HCT116 (cell line): ENCODE results near the gene NFE2. TPM values are rescaled to one million over a fixed set of nuclear protein-coding genes. Genes with fewer than 3 reads are reported as not detected.

Source experiments
- ATAC-seq: fragments of 200-7000 bp; cut with Tn5 transposase; 2 replicates; pipeline ENCODE4 v1.9.1; 2020; ENCODE audit warnings: mild to moderate bottlenecking, moderate library complexity
- BruUV-seq: library from RNA; stranded (reverse); fragments of 400-500 nt; replicated peaks from 2 replicates; lab custom pipeline; 2021; lab: Mats Ljungman, UMichigan
- CTCF ChIA-PET: fragments of 300-600 bp; sonication (Branson Sonifier 250); formaldehyde crosslinking; loops from one replicate; lab custom pipeline; 2021; ENCODE audit warnings: antibody characterized with exemption; lab: Charles Lee
- POLR2A ChIA-PET: fragments of 300-600, 350-600 bp; sonication (Branson Sonifier 250); formaldehyde crosslinking; loops from one replicate; lab custom pipeline; 2021; ENCODE audit warnings: antibody characterized with exemption; lab: Charles Lee
- RAD21 ChIA-PET, 2 experiments: fragments of 300-600 bp; sonication (Branson Sonifier 250); formaldehyde crosslinking; loops; one replicate each; lab custom pipeline; 2023; ENCODE audit warnings: low total read pairs in 2 of 2; ENCODE audit not compliant: uncharacterized antibody in 2 of 2, unreplicated experiment in 2 of 2, low non-redundant PET in 1 of 2; lab: Charles Lee
- DNase-seq: peaks from one replicate; pipeline ENCODE4 v3.0.0-alpha.2; 2010; ENCODE audit warnings: low read depth, low spot score
- H2AFZ ChIP-seq: fragments of 200-600 bp; shearing (Covaris generic), sonication (generic); 2 replicates; pipeline ENCODE4 v1.6.1; 2017; ENCODE audit warnings: low read depth, mixed run types, mixed read lengths, antibody characterized with exemption, low read length; ENCODE audit not compliant: poor library complexity, severe bottlenecking
- H3K27ac ChIP-seq: 2 replicates; pipeline ENCODE4 v1.5.1; 2012; ENCODE audit warnings: low read depth, low read length
- H3K27me3 ChIP-seq: fragments of 200-600 bp; sonication (generic); 2 replicates; pipeline ENCODE4 v1.6.1; 2016; ENCODE audit warnings: mixed run types, low read length, mixed read lengths; ENCODE audit not compliant: insufficient read depth
- H3K36me3 ChIP-seq, 2 experiments: fragments of 200-500 bp in 1 of 2; fragments of 200-600 bp in 1 of 2; sonication (Bioruptor generic) in 1 of 2; sonication (generic) in 1 of 2; 2 replicates each; pipeline versions ENCODE4 v1.5.1 to v1.6.1; 2014 to 2016; ENCODE audit warnings: low read length in 2 of 2, inconsistent platforms in 1 of 2, mixed read lengths in 1 of 2, mixed run types in 1 of 2; ENCODE audit not compliant: insufficient read depth in 2 of 2, control insufficient read depth in 1 of 2
- H3K4me1 ChIP-seq, 2 experiments: fragments of 200-600 bp in 1 of 2; sonication (generic) in 1 of 2; 2 replicates each; pipeline versions ENCODE4 v1.5.1 to v1.6.1; 2012 to 2017; ENCODE audit warnings: low read length in 2 of 2, inconsistent platforms in 1 of 2, mild to moderate bottlenecking in 1 of 2, mixed read lengths in 1 of 2, mixed run types in 1 of 2, moderate library complexity in 1 of 2; ENCODE audit not compliant: insufficient read depth in 2 of 2, control insufficient read depth in 1 of 2
- H3K4me2 ChIP-seq: fragments of 200-600 bp; sonication (generic); 2 replicates; pipeline ENCODE4 v1.6.1; 2017; ENCODE audit warnings: mixed run types, low read length, mixed read lengths
- H3K4me3 ChIP-seq, 2 experiments: fragments of 200-600 bp in 1 of 2; sonication (generic) in 1 of 2; replicated peaks in 1 of 2; 2 replicates each; pipeline ENCODE4 v1.5.1; 2011 to 2016; ENCODE audit warnings: low read length in 2 of 2, control low read depth in 1 of 2, low read depth in 1 of 2, mild to moderate bottlenecking in 1 of 2, mixed read lengths in 1 of 2, mixed run types in 1 of 2
- H3K79me2 ChIP-seq: fragments of 200-600 bp; sonication (generic); 2 replicates; pipeline ENCODE4 v1.6.1; 2017; ENCODE audit warnings: mild to moderate bottlenecking, mixed run types, low read length, moderate library complexity, mixed read lengths; ENCODE audit not compliant: insufficient read depth
- H3K9ac ChIP-seq: fragments of 200-600 bp; sonication (generic); 2 replicates; pipeline ENCODE4 v1.6.1; 2016; ENCODE audit warnings: low read length, mixed read lengths
- H3K9me2 ChIP-seq: fragments of 200-600 bp; sonication (generic), shearing (Covaris generic); 2 replicates; pipeline ENCODE4 v1.6.1; 2017; ENCODE audit warnings: mixed run types, mild to moderate bottlenecking, moderate library complexity; ENCODE audit not compliant: insufficient read depth
- H3K9me3 ChIP-seq, 2 experiments: fragments of 200-500 bp in 1 of 2; fragments of 200-600 bp in 1 of 2; sonication (Bioruptor generic) in 1 of 2; sonication (generic) in 1 of 2; 2 replicates each; pipeline ENCODE4 v1.6.1; 2014 to 2017; ENCODE audit warnings: low read length in 2 of 2, mixed read lengths in 2 of 2, inconsistent platforms in 1 of 2, low read depth in 1 of 2, mild to moderate bottlenecking in 1 of 2, mixed run types in 1 of 2, moderate library complexity in 1 of 2; ENCODE audit not compliant: control insufficient read depth in 1 of 2, insufficient read depth in 1 of 2
- H4K20me1 ChIP-seq: fragments of 200-600 bp; sonication (generic), shearing (Covaris generic); 2 replicates; pipeline ENCODE4 v1.6.1; 2017; ENCODE audit warnings: mixed run types, mild to moderate bottlenecking, moderate library complexity; ENCODE audit not compliant: insufficient read depth
- FOSL1 ChIP-seq: IDR thresholded peaks from 2 replicates; pipeline ENCODE4 v1.6.1; 2012; ENCODE audit warnings: low read depth
- POLR2AphosphoS5 ChIP-seq: IDR thresholded peaks from 2 replicates; pipeline ENCODE4 v1.6.1; 2011; ENCODE audit warnings: mild to moderate bottlenecking, low read depth, low read length, moderate library complexity
- SIN3A ChIP-seq: IDR thresholded peaks from 2 replicates; pipeline ENCODE4 v1.6.1; 2012; ENCODE audit warnings: low read depth
- SRF ChIP-seq: IDR thresholded peaks from 2 replicates; pipeline ENCODE4 v1.6.1; 2012; ENCODE audit warnings: low read depth
- TCF7L2 ChIP-seq: IDR thresholded peaks from 2 replicates; pipeline ENCODE4 v1.7.0; 2011; ENCODE audit warnings: borderline replicate concordance, inconsistent platforms; ENCODE audit not compliant: insufficient read depth, insufficient read length; ENCODE audit errors: extremely low read depth
- YY1 ChIP-seq: IDR thresholded peaks from 2 replicates; pipeline ENCODE4 v1.6.1; 2011; ENCODE audit warnings: low read length, low read depth, moderate library complexity, mild to moderate bottlenecking; ENCODE audit not compliant: insufficient replicate concordance; ENCODE audit errors: extremely low read depth
- ZNF274 ChIP-seq: fragments of 200-500 bp; sonication (Bioruptor generic); IDR thresholded peaks from 2 replicates; pipeline ENCODE4 v1.6.1; 2014; ENCODE audit warnings: mild to moderate bottlenecking, low read depth, low read length, inconsistent platforms
- intact Hi-C: fragments of 100-400 bp; cut with micrococcal nuclease; formaldehyde crosslinking; loops from 2 replicates; pipeline ENCODE4 v1.10.0; 2022
- total RNA-seq: library from RNA; stranded (reverse); gene quantifications from one replicate; pipeline ENCODE4 v1.2.1, GENCODE V29; 2021; ENCODE audit not compliant: unreplicated experiment
- TF ChIP-seq, protein P1 (sequence below): IDR thresholded peaks from 2 replicates; pipeline ENCODE4 v1.6.1; 2012
- TF ChIP-seq, protein P2 (sequence below), 3 experiments: fragments of 200-600 bp in 1 of 3; sonication (generic) in 1 of 3; IDR thresholded peaks in 2 of 3; conservative IDR thresholded peaks in 1 of 3; 2 replicates each; pipeline ENCODE4 v1.5.1; 2012 to 2017; ENCODE audit warnings: low read depth in 2 of 3, low read length in 2 of 3, antibody characterized with exemption in 1 of 3, borderline replicate concordance in 1 of 3, control low read depth in 1 of 3, mild to moderate bottlenecking in 1 of 3, mixed read lengths in 1 of 3, mixed run types in 1 of 3, moderate library complexity in 1 of 3; ENCODE audit not compliant: insufficient read depth in 1 of 3
- TF ChIP-seq, protein P3 (sequence below): IDR thresholded peaks from 2 replicates; pipeline ENCODE4 v1.6.1; 2012; ENCODE audit warnings: low read depth

Gene NFE2
- total RNA-seq, 1 experiment from 2014 or later: 1.3 TPM

DNA sequence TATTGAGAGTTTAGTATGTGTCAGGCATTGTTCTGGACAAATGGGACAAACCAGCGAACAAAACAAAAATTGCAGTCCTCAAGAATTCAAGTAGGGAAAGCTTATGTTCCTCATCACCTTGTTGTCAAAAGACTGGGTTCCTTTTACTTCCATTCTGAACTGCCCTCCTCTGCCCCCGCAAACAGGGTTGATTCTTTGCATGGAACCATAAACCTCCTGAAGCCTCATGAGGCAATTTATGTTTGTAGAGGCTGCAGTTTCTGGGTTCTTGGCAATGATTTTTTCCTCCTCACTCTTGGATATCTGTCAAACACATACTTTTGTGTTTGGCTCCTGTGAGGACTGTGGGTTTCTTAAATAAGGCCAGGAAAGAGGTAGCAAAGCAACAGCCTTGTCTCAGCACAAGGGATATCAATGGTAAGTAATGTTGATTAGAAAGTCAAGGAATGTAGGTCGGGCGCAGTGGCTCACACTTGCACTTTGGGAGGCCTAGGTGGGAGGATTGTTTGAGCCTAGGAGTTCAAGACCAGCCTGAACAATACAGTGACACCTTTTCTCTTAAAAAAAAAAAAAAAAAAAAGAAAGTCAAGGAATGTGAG lies 38.0 kb upstream of the NFE2 start:
- no peak overlapping the region for H3K4me2 ChIP-seq
- H3K4me1 ChIP-seq: peaks cover 3 to 4% of the 10 kb centered on the region in 2 experiments; a peak in 2 of 4 replicates
- CTCF ChIA-PET: interaction anchor here (4.9 kb wide), 1 partner anchor 13 kb away, joined by 63 read pairs; the partner anchor contains the start of gene COPZ1
- no peak overlapping the region for H3K4me3 ChIP-seq
- no peak for DNase-seq
- ATAC-seq: no peak
- peaks cover 89% of the 10 kb centered on the region for H3K79me2 ChIP-seq
- no peaks in the 10 kb centered on the region for H3K27me3 ChIP-seq
- no peaks in the 10 kb centered on the region for H3K9me3 ChIP-seq
- H3K27ac ChIP-seq: no peak overlapping the region
- H3K36me3 ChIP-seq: peaks cover 28 to 35% of the 10 kb centered on the region in 2 experiments
- no peak overlapping the region for H3K9ac ChIP-seq
- RAD21 ChIA-PET: no interaction called here
- TF ChIP-seq YY1: no peak
- TF ChIP-seq, protein P1, sequence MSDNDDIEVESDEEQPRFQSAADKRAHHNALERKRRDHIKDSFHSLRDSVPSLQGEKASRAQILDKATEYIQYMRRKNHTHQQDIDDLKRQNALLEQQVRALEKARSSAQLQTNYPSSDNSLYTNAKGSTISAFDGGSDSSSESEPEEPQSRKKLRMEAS: no peak
- TF ChIP-seq SRF: no peak
- intact Hi-C loops: no loop called here
- no peaks in the 10 kb centered on the region for H3K9me2 ChIP-seq
- peaks cover 6% of the 10 kb centered on the region; the same call in 1 of the 2 replicates for H4K20me1 ChIP-seq
- H2AFZ ChIP-seq: no peak overlapping the region
- POLR2A ChIA-PET: interaction anchor here (0.6 kb wide), 1 partner anchor 12 kb away, joined by 3 read pairs; no protein-coding TSS in a partner anchor
- BruUV-seq: no TSS peak

DNA sequence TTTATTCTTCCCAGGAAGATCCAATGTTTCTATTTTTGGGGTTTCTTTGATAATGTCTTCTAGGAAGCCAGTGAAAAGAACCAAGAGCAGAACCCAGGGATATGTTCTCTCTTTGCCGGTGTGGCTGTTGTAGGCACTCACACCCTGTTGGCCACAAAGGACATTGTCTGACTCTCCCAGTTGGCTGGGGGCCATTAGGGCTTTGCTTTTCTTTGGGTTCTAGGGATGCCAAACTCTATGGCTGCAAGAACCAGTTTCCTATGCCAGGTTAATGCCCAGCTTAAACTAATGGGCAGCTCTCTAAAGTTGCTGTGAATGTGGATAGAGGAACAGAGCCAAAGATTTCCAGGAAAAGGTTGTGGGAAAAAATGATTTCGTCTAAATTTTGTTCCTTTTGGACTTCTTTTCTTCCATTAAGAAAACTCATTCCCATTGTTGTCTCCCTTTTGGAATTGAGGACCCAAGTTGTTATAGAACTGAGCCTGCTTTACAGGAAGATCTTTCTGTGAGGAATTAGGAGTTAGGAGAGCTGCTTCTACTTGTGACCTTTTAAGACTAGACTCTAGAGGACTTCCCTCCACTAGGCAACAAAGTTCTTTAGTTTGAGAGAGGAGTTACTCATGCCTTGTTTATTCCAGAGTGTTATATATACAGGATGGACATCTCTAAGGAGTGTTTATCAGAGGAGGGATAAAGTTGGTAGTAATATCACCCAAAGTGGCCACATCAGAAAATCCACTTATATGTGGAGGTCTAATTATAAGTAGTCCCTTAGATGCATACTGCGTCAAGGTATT lies 37.2 kb upstream of the NFE2 start:
- RAD21 ChIA-PET: no interaction called here
- Histone ChIP-seq H3K9me3 (no peaks in the 10 kb centered on the region), H3K9ac (no peak overlapping the region), H4K20me1 (peaks cover 9% of the 10 kb centered on the region; the same call in 1 of the 2 replicates), H3K79me2 (peaks cover 89% of the 10 kb centered on the region), H3K4me2 (no peak overlapping the region), H3K27me3 (no peaks in the 10 kb centered on the region), H2AFZ (no peak overlapping the region), H3K36me3 (peaks cover 20 to 28% of the 10 kb centered on the region in 2 experiments), H3K27ac (no peak overlapping the region), H3K9me2 (no peaks in the 10 kb centered on the region), H3K4me1 (peaks cover 4 to 9% of the 10 kb centered on the region in 2 experiments; a peak in 3 of 4 replicates), H3K4me3 (no peak overlapping the region)
- BruUV-seq: no TSS peak
- ATAC-seq (no peak), DNase-seq (no peak)
- intact Hi-C loops: no loop called here
- CTCF ChIA-PET: interaction anchor here (1.2 to 4.9 kb wide), 6 partner anchors 12 to 42 kb away, joined by 3 to 63 read pairs (median 10); partner anchors contain the start of genes COPZ1 and NFE2
- POLR2A ChIA-PET: interaction anchor here (2.2 to 2.6 kb wide), 2 partner anchors 10 to 13 kb away, joined by 8 to 20 read pairs; partner anchors contain the start of gene COPZ1
- TF ChIP-seq SIN3A: no peak
- TF ChIP-seq ZNF274: no peak
- TF ChIP-seq TCF7L2: no peak
- no peak for TF ChIP-seq POLR2AphosphoS5
- TF ChIP-seq, protein P2, sequence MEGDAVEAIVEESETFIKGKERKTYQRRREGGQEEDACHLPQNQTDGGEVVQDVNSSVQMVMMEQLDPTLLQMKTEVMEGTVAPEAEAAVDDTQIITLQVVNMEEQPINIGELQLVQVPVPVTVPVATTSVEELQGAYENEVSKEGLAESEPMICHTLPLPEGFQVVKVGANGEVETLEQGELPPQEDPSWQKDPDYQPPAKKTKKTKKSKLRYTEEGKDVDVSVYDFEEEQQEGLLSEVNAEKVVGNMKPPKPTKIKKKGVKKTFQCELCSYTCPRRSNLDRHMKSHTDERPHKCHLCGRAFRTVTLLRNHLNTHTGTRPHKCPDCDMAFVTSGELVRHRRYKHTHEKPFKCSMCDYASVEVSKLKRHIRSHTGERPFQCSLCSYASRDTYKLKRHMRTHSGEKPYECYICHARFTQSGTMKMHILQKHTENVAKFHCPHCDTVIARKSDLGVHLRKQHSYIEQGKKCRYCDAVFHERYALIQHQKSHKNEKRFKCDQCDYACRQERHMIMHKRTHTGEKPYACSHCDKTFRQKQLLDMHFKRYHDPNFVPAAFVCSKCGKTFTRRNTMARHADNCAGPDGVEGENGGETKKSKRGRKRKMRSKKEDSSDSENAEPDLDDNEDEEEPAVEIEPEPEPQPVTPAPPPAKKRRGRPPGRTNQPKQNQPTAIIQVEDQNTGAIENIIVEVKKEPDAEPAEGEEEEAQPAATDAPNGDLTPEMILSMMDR (IDR thresholded peaks at IDR 0.05 in 2 of 3, conservative IDR thresholded peaks at IDR 0.05 in 1 of 3; ENCODE audit: borderline replicate concordance in 1 of 3, insufficient read depth in 1 of 3, low read depth in 2 of 3, low read length in 2 of 3): no peak
- TF ChIP-seq FOSL1: no peak
- TF ChIP-seq, protein P3, sequence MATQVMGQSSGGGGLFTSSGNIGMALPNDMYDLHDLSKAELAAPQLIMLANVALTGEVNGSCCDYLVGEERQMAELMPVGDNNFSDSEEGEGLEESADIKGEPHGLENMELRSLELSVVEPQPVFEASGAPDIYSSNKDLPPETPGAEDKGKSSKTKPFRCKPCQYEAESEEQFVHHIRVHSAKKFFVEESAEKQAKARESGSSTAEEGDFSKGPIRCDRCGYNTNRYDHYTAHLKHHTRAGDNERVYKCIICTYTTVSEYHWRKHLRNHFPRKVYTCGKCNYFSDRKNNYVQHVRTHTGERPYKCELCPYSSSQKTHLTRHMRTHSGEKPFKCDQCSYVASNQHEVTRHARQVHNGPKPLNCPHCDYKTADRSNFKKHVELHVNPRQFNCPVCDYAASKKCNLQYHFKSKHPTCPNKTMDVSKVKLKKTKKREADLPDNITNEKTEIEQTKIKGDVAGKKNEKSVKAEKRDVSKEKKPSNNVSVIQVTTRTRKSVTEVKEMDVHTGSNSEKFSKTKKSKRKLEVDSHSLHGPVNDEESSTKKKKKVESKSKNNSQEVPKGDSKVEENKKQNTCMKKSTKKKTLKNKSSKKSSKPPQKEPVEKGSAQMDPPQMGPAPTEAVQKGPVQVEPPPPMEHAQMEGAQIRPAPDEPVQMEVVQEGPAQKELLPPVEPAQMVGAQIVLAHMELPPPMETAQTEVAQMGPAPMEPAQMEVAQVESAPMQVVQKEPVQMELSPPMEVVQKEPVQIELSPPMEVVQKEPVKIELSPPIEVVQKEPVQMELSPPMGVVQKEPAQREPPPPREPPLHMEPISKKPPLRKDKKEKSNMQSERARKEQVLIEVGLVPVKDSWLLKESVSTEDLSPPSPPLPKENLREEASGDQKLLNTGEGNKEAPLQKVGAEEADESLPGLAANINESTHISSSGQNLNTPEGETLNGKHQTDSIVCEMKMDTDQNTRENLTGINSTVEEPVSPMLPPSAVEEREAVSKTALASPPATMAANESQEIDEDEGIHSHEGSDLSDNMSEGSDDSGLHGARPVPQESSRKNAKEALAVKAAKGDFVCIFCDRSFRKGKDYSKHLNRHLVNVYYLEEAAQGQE: no peak
